ENCODE measurements around the gene ELMOD2.

DNA sequence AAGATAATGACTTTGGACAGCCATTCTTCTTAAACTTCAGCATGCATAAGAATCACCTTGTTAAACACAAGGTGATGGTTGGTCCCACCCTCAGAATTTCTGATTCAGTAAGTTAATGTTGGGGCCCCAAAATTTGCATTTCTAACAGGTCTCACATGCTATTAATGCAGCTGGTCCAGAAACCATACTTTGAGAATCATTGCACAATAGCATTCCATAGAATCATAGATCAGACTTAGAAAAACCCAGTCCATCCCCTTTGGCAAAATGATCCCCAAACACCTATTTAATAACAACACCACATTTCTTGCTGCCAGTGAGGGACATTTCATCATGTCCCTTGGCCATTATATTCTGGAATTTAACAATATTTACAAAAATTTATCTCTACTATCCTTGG, 19.7 kb upstream of the ELMOD2 start:
- TF ChIP-seq GABPA (IDR thresholded peaks at IDR 0.05 in 1 of 2, conservative IDR thresholded peaks at IDR 0.05 in 1 of 2) (no peak), YY1 (IDR thresholded peaks at IDR 0.05) (no peak)
- TF ChIP-seq, protein P1, sequence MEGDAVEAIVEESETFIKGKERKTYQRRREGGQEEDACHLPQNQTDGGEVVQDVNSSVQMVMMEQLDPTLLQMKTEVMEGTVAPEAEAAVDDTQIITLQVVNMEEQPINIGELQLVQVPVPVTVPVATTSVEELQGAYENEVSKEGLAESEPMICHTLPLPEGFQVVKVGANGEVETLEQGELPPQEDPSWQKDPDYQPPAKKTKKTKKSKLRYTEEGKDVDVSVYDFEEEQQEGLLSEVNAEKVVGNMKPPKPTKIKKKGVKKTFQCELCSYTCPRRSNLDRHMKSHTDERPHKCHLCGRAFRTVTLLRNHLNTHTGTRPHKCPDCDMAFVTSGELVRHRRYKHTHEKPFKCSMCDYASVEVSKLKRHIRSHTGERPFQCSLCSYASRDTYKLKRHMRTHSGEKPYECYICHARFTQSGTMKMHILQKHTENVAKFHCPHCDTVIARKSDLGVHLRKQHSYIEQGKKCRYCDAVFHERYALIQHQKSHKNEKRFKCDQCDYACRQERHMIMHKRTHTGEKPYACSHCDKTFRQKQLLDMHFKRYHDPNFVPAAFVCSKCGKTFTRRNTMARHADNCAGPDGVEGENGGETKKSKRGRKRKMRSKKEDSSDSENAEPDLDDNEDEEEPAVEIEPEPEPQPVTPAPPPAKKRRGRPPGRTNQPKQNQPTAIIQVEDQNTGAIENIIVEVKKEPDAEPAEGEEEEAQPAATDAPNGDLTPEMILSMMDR (IDR thresholded peaks at IDR 0.05; ENCODE audit: low read depth, low read length, missing input control), result no peak

Data from liver (tissue), 3 donors.